GM18505 (cell line): Measurements from ENCODE around the gene DDA1.
"Not testable (repeated sequence)": the region's sequence is repeated elsewhere in the genome, so short reads cannot be mapped to it uniquely, and the experiment has no call there.

Source experiments
- ATAC-seq: cut with Tn5 transposase; IDR thresholded peaks from one replicate; pipeline ENCODE4 v1.9.1; 2021; ENCODE audit not compliant: unreplicated experiment
- POLR2A ChIP-seq: IDR thresholded peaks from 4 replicates; pipeline ENCODE4 v1.6.1; 2011; ENCODE audit warnings: borderline replicate concordance; ENCODE audit not compliant: insufficient read depth, insufficient read length; ENCODE audit errors: extremely low read depth

The DDA1 gene

DNA sequence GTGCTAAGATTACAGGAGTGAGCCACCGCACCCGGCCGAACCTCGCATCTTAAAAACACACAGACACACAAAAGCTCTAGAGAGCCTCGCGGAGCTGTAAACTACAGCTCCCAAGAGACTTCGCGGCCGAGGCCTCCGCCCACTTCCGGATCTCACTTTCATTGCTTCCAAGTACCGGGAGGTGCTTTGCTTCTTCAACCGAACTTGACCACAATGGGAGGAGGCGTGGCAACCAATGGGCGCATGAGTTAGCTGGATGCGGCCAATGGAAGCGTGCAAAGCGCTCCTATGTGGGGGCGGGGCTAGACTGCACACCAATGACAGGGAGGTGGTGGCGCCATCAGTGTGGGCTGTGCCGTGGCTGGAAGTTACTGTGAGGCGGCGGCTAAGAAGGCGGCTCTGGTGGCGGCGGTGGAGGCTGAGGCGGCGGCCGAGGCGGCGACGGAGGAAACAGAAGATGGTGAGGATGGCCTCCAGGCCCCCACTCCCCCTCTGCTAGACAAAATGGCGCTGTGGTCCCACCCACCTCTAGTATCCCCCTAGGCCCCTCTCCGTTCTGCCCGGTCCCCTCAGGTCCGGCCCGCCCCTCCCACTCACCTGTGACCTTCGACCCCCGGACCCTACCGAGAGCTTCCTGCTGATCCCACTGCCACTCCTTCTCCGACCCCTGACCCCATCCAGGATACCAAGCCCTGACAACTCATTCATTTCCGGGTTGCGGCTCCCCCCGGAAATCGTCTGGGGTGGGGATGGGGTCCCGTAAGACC is at the start of gene DDA1:
Gene DDA1, plus strand, starts transcription at position 366 of the 767 bp plus-strand sequence. Its CDS starts 92 bp downstream, at position 458.
- peak; percentile 76 for TF ChIP-seq POLR2A
- ATAC-seq = peak; percentile 48

DNA sequence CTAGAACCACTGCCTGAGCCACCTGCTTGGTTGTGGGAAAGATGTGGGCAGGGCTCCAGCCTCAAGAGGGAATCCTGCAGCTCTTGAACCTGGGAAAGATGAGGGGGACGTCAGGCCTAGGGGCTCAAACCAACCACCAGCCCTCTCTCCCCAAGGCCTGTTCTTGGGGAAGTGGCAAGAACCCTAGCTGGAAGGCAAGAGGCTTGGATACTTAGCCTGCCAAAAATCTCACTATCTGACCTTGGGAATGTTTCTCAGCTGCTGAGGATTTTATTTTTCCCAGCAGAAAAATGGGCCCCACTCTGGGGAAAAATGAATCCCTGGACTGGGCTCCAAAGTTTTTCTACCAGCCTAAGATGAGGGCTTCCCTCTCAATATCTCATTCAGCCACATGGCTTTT is 49.4 kb upstream of the DDA1 start:
- no peak for ATAC-seq
- TF ChIP-seq POLR2A = no peak

DNA sequence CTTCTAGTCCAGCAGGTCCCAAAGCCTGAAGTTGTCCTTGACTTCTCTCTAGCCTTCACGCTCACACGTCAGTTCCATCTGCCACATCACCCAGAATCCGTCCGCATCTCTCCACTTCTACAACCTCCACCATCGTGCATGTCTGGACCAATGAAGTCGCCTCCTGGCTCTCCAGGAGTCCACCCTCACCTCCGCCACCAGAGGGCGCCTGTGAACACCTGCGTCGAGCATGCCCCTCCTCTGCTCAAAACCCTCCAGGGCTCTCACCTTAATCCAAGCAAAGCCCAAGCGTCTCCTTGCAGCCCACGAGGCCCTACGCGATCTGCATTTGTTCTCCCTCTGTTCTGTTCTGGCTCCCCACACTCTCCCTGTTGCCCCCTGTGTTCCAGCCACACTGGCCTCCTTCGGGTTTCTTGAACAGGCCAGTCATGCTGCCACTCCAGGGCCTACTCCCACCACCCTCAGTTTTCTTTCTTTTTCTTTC is 48.5 kb upstream of the DDA1 start:
- ATAC-seq = no peak
- TF ChIP-seq POLR2A = no peak

DNA sequence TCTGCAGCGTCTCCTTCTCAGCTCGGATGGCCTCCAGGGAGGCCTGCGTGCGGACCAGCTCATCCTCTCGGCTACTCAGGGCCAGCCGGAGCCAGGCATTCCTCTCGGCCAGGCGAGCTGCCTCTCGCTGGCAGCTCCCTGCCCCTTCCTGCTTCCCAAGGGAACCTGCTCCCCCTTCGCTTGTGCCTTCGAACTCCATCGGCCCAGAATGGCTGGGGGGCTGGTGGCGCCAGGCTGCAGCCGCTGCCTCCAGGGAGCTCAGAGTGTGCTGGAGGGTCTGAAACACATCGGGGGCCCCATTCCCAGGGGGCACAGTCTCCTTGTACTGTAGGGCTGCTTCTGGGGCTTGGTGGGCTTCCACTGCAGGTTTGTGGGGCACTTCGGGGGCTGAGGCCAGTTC is 46.8 kb upstream of the DDA1 start:
- ATAC-seq = no peak
- TF ChIP-seq POLR2A = no peak

DNA sequence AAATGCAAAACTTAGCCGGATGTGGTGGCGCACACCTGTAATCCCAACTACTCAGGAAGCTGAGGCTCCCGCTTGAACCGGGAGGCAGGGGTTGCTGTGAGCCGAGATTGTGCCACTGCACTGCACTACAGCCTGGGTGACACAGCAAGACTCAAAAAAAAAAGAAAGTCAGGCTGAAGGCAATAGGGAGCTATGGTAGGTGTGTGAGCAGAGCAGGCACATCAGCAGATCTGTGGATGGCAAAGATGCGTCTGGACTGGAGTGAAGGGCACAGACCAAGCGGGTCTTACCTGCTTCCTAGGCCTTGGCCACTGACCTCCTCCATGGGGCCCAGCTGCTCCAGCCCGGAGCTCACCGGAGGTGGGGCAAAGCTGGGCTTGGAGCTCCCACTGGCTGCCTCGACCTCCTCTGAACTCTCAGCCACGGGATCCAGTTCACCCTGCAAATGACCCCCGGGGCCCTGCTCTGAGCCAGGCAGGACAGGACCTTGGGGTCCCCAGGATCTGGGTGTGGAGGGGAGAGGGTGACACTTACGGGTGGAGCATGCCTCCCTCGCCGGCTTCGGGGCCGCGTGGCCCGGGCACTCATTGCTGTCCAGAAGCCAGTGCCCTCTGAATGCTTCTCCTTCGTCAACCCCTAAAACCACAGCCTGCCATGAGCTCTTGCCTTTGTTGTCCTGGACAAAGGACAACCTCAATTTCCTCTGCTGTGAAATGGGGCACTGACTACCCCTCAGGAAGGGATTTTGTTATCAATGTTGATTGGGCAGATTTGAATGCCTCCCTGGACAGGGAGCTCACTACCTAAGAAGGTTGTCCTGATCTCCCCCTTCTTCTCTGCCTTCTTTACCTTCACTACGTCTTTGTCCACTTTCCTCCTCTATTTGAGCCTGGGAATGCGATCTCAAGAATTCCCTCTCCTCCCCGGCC is 45.4 kb upstream of the DDA1 start:
- ATAC-seq = no peak
- TF ChIP-seq POLR2A = no peak

DNA sequence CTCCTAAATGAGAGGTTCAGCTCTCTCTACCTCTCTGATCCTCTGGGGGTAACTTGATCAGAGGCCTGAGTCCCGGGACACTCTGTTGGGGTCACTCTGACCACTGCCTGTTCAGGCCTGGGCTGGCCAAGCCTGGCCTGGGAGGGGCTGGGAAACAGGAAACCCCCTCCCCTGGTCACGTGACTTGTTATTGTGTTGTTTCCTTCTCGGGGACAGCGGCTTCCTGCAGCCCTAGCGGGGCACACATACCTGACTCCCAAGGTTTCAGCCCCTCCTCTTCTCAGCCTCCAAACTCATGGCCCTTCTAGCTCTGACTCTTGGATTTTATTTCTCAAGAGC is 44.8 kb upstream of the DDA1 start, which contains the start of gene USHBP1:
Gene USHBP1, minus strand, starts transcription at position 105 of the 339 bp plus-strand sequence. CDS start 446 bp downstream, outside the sequence.
- ATAC-seq = no peak
- no peak for TF ChIP-seq POLR2A

DNA sequence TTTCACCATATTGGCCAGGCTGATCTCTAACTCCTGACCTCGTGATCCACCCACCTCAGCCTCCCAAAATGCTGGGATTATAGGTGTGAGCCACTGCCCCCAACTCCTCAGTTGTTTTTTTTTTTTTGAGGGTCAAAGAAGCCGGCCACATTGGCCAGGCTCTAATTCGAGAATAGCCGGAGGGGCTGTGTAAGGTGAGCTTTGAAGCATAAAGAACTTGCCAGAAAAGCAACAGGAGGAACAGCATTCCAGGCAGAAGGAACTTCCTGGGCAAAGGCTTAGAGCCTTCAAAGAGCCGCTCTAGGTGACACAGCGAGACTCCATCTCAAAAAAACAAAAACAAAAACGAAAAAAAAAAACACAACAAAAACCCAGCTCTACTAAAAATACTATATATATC is 43.3 kb upstream of the DDA1 start:
- ATAC-seq = no peak
- no peak for TF ChIP-seq POLR2A

DNA sequence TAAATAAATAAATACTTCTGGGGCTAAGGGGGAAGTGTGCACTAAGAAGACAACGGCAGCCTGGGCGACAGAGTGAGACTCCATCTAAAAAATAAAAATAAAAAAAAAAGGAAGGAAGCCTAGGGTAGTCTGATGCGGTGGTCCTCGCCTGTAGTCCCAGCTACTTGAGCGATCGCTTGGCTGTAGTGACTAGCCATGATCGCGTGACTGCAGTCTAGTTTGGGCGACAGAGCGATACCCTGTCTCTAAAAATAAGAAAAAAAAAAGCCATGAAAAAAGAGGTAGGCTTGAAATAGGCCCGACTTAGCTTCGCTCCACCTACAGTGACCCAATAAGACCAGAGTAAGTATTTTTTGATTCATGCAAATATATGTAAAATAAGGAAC is 42.8 kb upstream of the DDA1 start:
- TF ChIP-seq POLR2A = peak; percentile 54
- ATAC-seq = no peak

DNA sequence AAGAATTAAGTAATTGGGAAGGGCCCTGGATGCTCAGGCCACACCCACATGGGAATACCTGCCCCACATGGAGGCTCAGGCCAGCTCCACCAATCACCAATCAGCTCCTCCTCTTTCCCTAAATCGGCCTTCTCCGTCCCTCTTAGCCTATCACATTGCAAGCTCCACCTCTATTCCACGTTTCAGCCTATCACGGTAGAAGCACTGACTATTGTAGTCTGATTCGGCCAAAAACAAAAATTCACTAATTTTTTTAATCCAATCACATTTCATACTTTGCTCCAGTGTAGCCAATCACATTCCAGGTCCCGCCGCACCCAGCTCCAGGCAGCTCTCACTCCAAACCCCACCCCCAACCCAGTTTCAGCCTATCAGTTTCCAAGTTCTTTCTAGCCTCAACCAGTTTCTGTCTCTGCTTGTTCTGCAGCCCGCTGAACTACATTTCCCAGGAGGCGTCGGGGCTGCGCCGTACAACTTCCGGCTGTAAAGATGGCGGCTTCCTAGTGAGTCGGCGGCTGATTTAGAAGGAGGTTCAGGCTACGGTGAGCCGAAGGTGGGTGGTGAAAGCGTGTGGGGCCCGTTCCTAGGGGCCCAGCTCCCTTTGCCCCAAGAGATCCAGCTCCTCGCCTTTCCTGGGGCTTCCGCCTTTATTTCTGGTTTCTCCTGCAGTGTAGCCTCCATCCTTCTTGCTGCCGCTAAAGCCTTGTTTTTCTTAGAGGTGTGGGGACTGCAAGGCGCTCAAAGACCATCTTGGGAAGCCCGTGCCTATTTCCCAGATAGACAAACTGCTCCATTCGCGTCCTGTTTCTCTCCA is 42.2 kb upstream of the DDA1 start, which contains the start of gene BABAM1:
Gene BABAM1, plus strand, starts transcription at position 469 of the 814 bp plus-strand sequence. CDS start 1,364 bp downstream, outside the sequence.
- peak; percentile 89 for ATAC-seq
- TF ChIP-seq POLR2A = peak; percentile 80

DNA sequence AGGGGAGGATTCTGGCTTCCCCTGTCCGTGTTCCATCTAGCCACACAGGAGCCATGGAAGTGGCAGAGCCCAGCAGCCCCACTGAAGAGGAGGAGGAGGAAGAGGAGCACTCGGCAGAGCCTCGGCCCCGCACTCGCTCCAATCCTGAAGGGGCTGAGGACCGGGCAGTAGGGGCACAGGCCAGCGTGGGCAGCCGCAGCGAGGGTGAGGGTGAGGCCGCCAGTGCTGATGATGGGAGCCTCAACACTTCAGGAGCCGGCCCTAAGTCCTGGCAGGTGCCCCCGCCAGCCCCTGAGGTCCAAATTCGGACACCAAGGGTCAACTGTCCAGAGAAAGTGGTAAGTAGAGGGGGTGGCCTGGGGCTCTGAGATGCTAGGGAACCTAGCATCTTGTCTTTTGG is 40.6 kb upstream of the DDA1 start:
- TF ChIP-seq POLR2A = no peak
- no peak for ATAC-seq

DNA sequence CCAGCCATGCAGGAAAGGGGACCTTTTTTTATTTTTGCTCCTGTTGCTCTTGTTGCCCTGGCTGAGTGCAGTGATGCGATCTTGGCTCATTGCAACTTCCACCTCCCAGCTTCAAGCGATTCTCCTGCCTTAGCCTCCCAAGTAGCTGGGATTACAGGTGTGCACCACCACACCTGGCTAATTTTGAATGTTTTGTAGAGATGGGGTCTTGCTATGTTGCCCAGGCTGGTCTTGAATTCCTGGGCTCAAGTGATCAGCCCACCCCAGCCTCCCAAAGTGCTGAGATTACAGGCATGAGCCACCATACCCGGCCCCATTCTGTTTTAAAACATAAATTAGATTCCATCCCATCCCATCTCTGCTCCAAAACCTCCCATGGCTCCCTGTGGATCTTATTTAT is 34.5 kb upstream of the DDA1 start:
- ATAC-seq = not testable (repeated sequence)

DNA sequence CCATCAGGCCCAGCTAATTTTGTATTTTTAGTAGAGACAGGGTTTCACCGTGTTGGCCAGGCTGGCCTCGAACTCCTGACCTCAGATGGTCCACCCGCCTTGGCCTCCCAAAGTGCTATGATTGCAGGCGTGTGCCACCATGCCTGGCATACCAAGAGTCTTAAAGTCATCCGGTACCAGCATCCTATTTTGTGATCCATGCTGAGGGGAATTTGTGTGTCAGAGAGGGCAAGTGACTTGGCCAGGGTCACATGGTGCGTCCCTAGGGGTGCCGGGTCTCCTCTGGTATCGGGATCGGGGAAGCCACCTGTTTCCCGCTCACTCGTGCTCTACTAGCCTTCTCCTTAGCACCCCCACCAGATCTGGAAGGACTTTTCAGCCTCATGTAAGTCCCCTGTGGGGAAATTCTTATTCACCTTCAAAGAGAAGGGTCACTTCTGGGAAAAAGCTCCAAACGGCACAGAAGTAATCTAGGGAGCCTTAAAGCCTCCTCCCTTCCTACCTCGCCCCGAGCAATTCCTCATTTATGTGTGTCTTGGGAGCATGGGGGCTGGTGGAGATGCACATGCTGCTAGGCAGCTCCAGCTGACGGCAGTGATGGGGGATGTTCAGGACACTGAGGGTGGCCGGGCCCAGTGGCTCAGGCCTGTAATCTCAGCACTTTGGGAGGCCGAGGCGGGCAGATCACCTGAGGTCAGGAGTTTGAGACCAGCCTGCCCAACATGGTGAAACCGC is 33.8 kb upstream of the DDA1 start:
- TF ChIP-seq POLR2A = no peak
- ATAC-seq = no peak
